Muscle of leg (tissue), 11 donors: ENCODE results near the gene ACTN1. TPM values are rescaled to one million over a fixed set of nuclear protein-coding genes. Genes with fewer than 3 reads are reported as not detected.

Source experiments
- DNase-seq: peaks from one replicate; pipeline ENCODE4 v3.0.0; 2013
- H3K27ac ChIP-seq: one replicate; pipeline ENCODE4 v1.5.1; 2013; ENCODE audit warnings: mild to moderate bottlenecking, low read length, control low read depth
- H3K27me3 ChIP-seq: one replicate; pipeline ENCODE4 v1.6.1; 2013; ENCODE audit warnings: low read length; ENCODE audit not compliant: control insufficient read depth, insufficient read depth
- H3K36me3 ChIP-seq: one replicate; pipeline ENCODE4 v1.6.1; 2013; ENCODE audit warnings: low read length; ENCODE audit not compliant: control insufficient read depth, insufficient read depth
- H3K4me1 ChIP-seq: one replicate; pipeline ENCODE4 v1.6.1; 2013; ENCODE audit warnings: low read length; ENCODE audit not compliant: control insufficient read depth, insufficient read depth
- H3K4me3 ChIP-seq: one replicate; pipeline ENCODE4 v1.5.1; 2013; ENCODE audit warnings: low read length, control low read depth
- H3K9me3 ChIP-seq: replicated peaks from 2 replicates; pipeline ENCODE4 v1.6.1; 2013; ENCODE audit warnings: low read depth, low read length; ENCODE audit not compliant: control insufficient read depth
- WGBS: methylation state at CpG from one replicate; pipeline ENCODE4 v1.1.5; 2013; ENCODE audit warnings: missing lambda C conversion rate; ENCODE audit not compliant: insufficient coverage; 5-methylcytosine and 5-hydroxymethylcytosine counted together
- polyA plus RNA-seq, 8 donors: library from polyadenylated mRNA; unstranded; fragments of 120-200 nt; gene quantifications; one replicate each; pipeline versions ENCODE4 v1.2.1 to v1.2.3, GENCODE V29; 2013; ENCODE audit warnings: inconsistent platforms in 1 of 8, low replicate concordance in 1 of 8; ENCODE audit not compliant: insufficient read length in 8 of 8, insufficient read depth in 1 of 8
- total RNA-seq: library from RNA; stranded (reverse); fragments of 120-200 nt; gene quantifications from one replicate; pipeline ENCODE4 v1.2.4, GENCODE V29; 2013

ACTN1 gene
- total and polyA plus RNA-seq, 9 donors: 30.3 to 58.5 (median 48.5) TPM

DNA sequence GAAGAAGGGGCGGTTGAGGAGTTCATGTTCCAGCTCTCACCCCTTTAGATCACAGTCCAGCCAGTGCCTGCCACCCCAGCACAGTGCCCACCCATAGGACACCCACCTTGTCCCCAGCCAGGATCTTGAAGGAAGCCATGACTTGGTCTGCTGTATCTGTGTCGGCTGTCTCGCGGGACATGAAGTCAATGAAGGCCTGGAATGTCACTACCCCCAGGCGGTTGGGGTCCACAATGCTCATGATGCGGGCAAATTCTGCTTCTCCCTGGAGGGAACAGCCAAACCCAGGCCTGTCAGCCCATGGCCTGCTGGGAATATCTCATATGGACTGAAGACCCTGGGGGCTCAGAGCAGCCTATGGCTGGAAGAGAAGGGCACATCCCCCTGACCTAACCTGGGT lies 102.1 kb downstream of the ACTN1 start:
- DNase-seq: no peak
- 97% methylated on average over 5 of the region's 6 CpGs for WGBS
- Histone ChIP-seq H3K4me3 (no peak overlapping the region), H3K27ac (no peak overlapping the region), H3K9me3 (no peaks in the 10 kb centered on the region), H3K36me3 (peaks cover 71% of the 10 kb centered on the region), H3K27me3 (no peaks in the 10 kb centered on the region), H3K4me1 (no peaks in the 10 kb centered on the region)

DNA sequence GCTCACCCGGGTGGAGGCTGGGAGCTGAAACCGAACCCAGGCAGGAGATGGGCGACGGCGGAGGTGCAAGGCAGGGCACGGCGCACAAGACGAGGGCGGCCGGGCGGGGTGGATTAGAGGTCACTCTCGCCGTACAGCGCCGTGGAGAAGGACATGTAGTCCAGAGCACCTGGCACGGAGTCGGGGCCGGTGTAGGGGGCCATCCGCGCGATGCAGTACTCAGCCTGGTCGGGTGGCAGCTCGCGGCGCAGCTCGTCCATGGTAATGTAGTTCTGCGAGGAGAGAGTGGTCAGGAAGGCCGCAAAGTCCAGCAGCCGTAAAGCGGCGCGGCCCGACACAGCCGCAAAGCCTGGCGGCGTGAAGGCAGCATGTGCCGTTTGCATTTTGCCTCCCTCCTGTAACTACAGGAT lies 104.4 kb downstream of the ACTN1 start:
- no peak for DNase-seq
- Histone ChIP-seq H3K27me3 (no peaks in the 10 kb centered on the region), H3K36me3 (peaks cover 60% of the 10 kb centered on the region), H3K4me1 (no peaks in the 10 kb centered on the region), H3K4me3 (no peak overlapping the region), H3K27ac (no peak overlapping the region), H3K9me3 (no peaks in the 10 kb centered on the region)
- 93% methylated on average over 37 of the region's 37 CpGs for WGBS

DNA sequence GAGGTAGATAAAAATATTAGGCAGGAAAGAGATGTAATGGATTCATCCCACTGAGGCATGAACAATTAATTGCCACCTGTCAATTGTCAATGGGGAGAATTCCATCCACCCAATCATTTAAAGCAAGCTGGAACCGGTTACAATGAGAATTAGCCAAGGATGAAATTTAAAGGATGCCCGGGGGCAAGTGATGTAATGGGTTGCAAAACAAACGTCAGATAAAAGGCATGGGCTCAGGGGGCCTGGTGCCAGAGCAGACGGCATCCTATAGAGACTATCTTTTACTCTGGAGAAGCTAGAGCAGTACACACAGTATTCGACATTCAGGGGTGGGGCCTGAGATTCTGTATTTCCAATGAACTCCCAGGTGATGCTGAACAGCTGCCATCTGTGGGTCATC lies 105.7 kb downstream of the ACTN1 start:
- Histone ChIP-seq H3K36me3 (peaks cover 47% of the 10 kb centered on the region), H3K27ac (no peak overlapping the region), H3K27me3 (no peaks in the 10 kb centered on the region), H3K9me3 (no peaks in the 10 kb centered on the region), H3K4me1 (no peaks in the 10 kb centered on the region), H3K4me3 (no peak overlapping the region)
- 83% methylated on average over 1 of the region's 5 CpGs for WGBS
- DNase-seq: no peak

DNA sequence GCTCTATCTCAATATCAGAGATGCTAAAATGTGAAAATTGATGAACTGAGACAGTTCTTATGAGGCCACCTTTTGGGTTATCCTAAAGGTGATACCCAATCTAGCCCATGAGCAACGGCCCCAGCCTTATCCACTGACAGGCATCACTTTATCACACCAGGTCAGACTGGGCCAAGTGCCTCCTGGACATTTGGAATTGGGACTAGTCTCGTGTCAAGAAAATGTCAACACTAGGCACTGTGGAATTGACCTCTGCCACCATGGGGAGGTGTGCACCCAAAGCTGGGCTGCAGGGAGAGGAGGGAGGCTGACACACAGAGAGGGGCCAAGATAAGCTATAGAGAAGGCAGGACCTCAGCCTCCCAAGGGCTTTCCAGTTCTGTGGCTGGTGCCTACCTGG lies 107.7 kb downstream of the ACTN1 start:
- no peaks in the 10 kb centered on the region for H3K27me3 ChIP-seq
- no peak overlapping the region for H3K27ac ChIP-seq
- H3K4me1 ChIP-seq: no peaks in the 10 kb centered on the region
- WGBS: 100% methylated on average over 1 of the region's 2 CpGs
- no peak overlapping the region for H3K4me3 ChIP-seq
- no peaks in the 10 kb centered on the region for H3K9me3 ChIP-seq
- peaks cover 29% of the 10 kb centered on the region for H3K36me3 ChIP-seq
- no peak for DNase-seq

GRCh38 chr14:68866991-68867533 lies 112.0 kb downstream of the ACTN1 start:
- Histone ChIP-seq H3K27ac (no peak overlapping the region), H3K4me1 (no peaks in the 10 kb centered on the region)

DNA sequence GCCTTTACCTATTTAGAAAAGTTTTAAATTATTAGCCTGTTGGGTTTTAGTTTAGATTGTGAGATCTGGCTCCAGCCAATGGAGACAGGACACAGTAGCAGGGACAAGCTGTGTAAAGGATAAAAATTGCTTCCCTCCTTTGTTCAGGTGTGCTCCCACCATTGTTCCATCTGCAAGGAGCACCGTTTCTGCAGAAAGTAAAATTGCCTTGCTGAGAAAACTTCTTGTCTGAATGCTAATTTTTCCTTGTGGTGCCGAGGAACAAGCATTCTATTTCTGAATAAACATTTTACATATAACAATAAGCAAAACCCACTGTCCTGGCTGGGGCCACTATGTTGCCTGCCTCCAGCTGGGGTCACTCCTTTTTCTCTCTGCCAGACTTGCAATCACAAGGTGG lies 113.6 kb downstream of the ACTN1 start:
- H3K27me3 ChIP-seq: no peaks in the 10 kb centered on the region
- WGBS: 100% methylated on average over 1 of the region's 2 CpGs
- no peak overlapping the region for H3K4me3 ChIP-seq

More at GRCh38 chr14:68866991-68867533, 112.0 kb downstream of the ACTN1 start:
- H3K9me3 ChIP-seq: no peaks in the 10 kb centered on the region
- H3K36me3 ChIP-seq: peaks cover 6% of the 10 kb centered on the region
- H3K27me3 ChIP-seq: no peaks in the 10 kb centered on the region
- no peak for DNase-seq
- H3K4me3 ChIP-seq: no peak overlapping the region

GRCh38 chr14:68864361-68864750 lies 114.7 kb downstream of the ACTN1 start:
- no peak overlapping the region for H3K4me3 ChIP-seq
- no peaks in the 10 kb centered on the region for H3K36me3 ChIP-seq
- H3K4me1 ChIP-seq: no peaks in the 10 kb centered on the region
- no peaks in the 10 kb centered on the region for H3K27me3 ChIP-seq
- no peaks in the 10 kb centered on the region for H3K9me3 ChIP-seq
- no peak overlapping the region for H3K27ac ChIP-seq
- no peak for DNase-seq
- 71% methylated on average over 6 of the region's 6 CpGs for WGBS

More for the DNA sequence above, 113.6 kb downstream of the ACTN1 start:
- H3K36me3 ChIP-seq: no peaks in the 10 kb centered on the region
- H3K4me1 ChIP-seq: no peaks in the 10 kb centered on the region
- no peak for DNase-seq
- no peaks in the 10 kb centered on the region for H3K9me3 ChIP-seq
- H3K27ac ChIP-seq: no peak overlapping the region

DNA sequence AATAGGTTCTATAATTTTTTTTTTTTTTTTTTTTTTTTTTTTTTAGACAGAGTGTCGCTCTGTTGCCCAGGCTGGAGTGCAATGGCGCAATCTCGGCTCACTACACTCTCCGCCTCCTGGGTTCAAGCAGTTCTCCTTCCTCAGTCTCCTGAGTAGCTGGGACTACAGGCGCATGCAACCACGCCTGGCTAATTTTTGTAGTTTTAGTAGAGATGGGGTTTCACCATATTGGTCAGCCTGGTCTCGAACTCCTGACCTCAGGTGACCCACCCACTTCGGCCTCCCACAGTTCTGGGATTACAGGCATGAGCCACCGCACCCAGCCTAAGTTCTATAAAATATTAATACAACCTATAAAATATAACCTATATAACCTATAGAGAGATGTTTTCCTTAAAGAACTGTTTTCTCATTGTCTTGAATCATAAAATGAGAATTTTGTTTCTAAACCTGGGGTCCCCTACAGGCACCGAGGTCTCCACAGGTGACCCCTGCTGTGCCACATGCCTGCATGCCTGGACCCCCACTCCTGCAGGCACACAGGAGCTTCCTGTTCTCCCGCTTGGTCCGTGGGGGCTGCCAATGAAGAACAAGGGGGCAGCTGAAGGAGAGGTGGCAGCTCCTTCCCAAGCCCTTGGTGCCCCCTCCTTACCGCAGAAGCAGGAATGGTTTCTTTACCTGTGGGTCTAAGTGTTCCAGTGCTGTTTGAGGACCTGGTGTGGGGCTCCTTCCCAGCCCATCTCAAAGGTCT lies 115.3 kb downstream of the ACTN1 start:
- Histone ChIP-seq H3K27ac (no peak overlapping the region), H3K4me1 (no peaks in the 10 kb centered on the region), H3K36me3 (no peaks in the 10 kb centered on the region), H3K9me3 (no peaks in the 10 kb centered on the region), H3K27me3 (no peaks in the 10 kb centered on the region), H3K4me3 (no peak overlapping the region)
- WGBS: 79% methylated on average over 4 of the region's 13 CpGs
- DNase-seq: no peak

- H3K36me3 ChIP-seq: no peaks in the 10 kb centered on the region
- 0% methylated on average over 2 of the region's 2 CpGs for WGBS
- H3K27ac ChIP-seq: no peak overlapping the region
- H3K4me1 ChIP-seq: no peaks in the 10 kb centered on the region
- H3K27me3 ChIP-seq: no peaks in the 10 kb centered on the region
- H3K4me3 ChIP-seq: no peak overlapping the region
- no peaks in the 10 kb centered on the region for H3K9me3 ChIP-seq
- peak; percentile 90 for DNase-seq
Measured at GRCh38 chr14:68862954-68863594, 116.0 kb downstream of the ACTN1 start.

- Histone ChIP-seq H3K9me3 (no peaks in the 10 kb centered on the region), H3K4me3 (no peak overlapping the region), H3K27me3 (no peaks in the 10 kb centered on the region), H3K36me3 (no peaks in the 10 kb centered on the region), H3K27ac (no peak overlapping the region), H3K4me1 (no peaks in the 10 kb centered on the region)
- DNase-seq: no peak
- WGBS: 82% methylated on average over 4 of the region's 5 CpGs
Measured at GRCh38 chr14:68860771-68861170, 118.3 kb downstream of the ACTN1 start.
